Measurements from ENCODE around the gene RAD52. TPM values are rescaled to one million over a fixed set of nuclear protein-coding genes. Genes with fewer than 3 reads are reported as not detected.

Gene RAD52
- total and polyA plus RNA-seq, 2 experiments from 2014 or later, result 6.6 to 13.4 TPM

GRCh38 chr12:976644-977043, 27.1 kb upstream of the RAD52 start:
- TF ChIP-seq CTCF (IDR thresholded peaks at IDR 0.05; ENCODE audit: poor library complexity) (no peak), EZH2 (IDR thresholded peaks at IDR 0.05; ENCODE audit: borderline replicate concordance) (no peak), EZH2phosphoT487 (IDR thresholded peaks at IDR 0.05; ENCODE audit: low read depth, severe bottlenecking, unreplicated experiment) (no peak)
- WGBS (ENCODE audit: low lambda C conversion rate, missing lambda C conversion rate), result 97% methylated on average over 6 of the region's 6 CpGs
- Histone ChIP-seq H3K27me3 (no peaks in the 10 kb centered on the region), H3K27ac (no peak overlapping the region), H4K20me1 (ENCODE audit: insufficient read depth, poor library complexity, severe bottlenecking) (no peaks in the 10 kb centered on the region), H2AFZ (no peak overlapping the region), H3K9me2 (replicated peaks; ENCODE audit: insufficient read depth) (no peaks in the 10 kb centered on the region), H3K36me3 (replicated peaks; ENCODE audit: insufficient read depth, low read depth) (no peaks in the 10 kb centered on the region), H3K4me2 (no peak overlapping the region), H3K4me1 (ENCODE audit: insufficient read depth) (no peaks in the 10 kb centered on the region), H3K4me3 (no peak overlapping the region), H3K79me2 (no peaks in the 10 kb centered on the region), H3K9me3 (ENCODE audit: low read depth) (no peaks in the 10 kb centered on the region)
- DNase-seq (ENCODE audit: low spot score), result no peak

GRCh38 chr12:974271-974862, 24.9 kb upstream of the RAD52 start:
- Histone ChIP-seq H3K9me2 (replicated peaks; ENCODE audit: insufficient read depth) (no peaks in the 10 kb centered on the region), H3K4me3 (no peak overlapping the region), H2AFZ (no peak overlapping the region), H3K4me2 (no peak overlapping the region), H3K4me1 (ENCODE audit: insufficient read depth) (no peaks in the 10 kb centered on the region), H4K20me1 (ENCODE audit: insufficient read depth, poor library complexity, severe bottlenecking) (no peaks in the 10 kb centered on the region), H3K27ac (no peak overlapping the region), H3K9me3 (ENCODE audit: low read depth) (no peaks in the 10 kb centered on the region), H3K36me3 (replicated peaks; ENCODE audit: insufficient read depth, low read depth) (no peaks in the 10 kb centered on the region), H3K27me3 (no peaks in the 10 kb centered on the region), H3K79me2 (no peaks in the 10 kb centered on the region)
- DNase-seq (ENCODE audit: low spot score), result no peak
- no peak for TF ChIP-seq CTCF (IDR thresholded peaks at IDR 0.05; ENCODE audit: poor library complexity)
- TF ChIP-seq EZH2 (IDR thresholded peaks at IDR 0.05; ENCODE audit: borderline replicate concordance), result no peak
- TF ChIP-seq EZH2phosphoT487 (IDR thresholded peaks at IDR 0.05; ENCODE audit: low read depth, severe bottlenecking, unreplicated experiment), result no peak
- WGBS (ENCODE audit: low lambda C conversion rate, missing lambda C conversion rate), result 89% methylated on average over 4 of the region's 4 CpGs

GRCh38 chr12:971991-972390, 22.5 kb upstream of the RAD52 start:
- no peaks in the 10 kb centered on the region for H3K9me3 ChIP-seq (ENCODE audit: low read depth)
- no peak overlapping the region for H3K4me3 ChIP-seq
- H3K4me2 ChIP-seq, result no peak overlapping the region
- no peak for DNase-seq (ENCODE audit: low spot score)
- H3K36me3 ChIP-seq (replicated peaks; ENCODE audit: insufficient read depth, low read depth), result no peaks in the 10 kb centered on the region
- WGBS (ENCODE audit: low lambda C conversion rate, missing lambda C conversion rate), result 91% methylated on average over 4 of the region's 4 CpGs
- no peaks in the 10 kb centered on the region for H3K27me3 ChIP-seq
- no peaks in the 10 kb centered on the region for H3K4me1 ChIP-seq (ENCODE audit: insufficient read depth)
- H3K9me2 ChIP-seq (replicated peaks; ENCODE audit: insufficient read depth), result no peaks in the 10 kb centered on the region
- no peak overlapping the region for H3K27ac ChIP-seq
- no peak for TF ChIP-seq EZH2 (IDR thresholded peaks at IDR 0.05; ENCODE audit: borderline replicate concordance)
- TF ChIP-seq CTCF (IDR thresholded peaks at IDR 0.05; ENCODE audit: poor library complexity), result no peak
- no peak for TF ChIP-seq EZH2phosphoT487 (IDR thresholded peaks at IDR 0.05; ENCODE audit: low read depth, severe bottlenecking, unreplicated experiment)
- H4K20me1 ChIP-seq (ENCODE audit: insufficient read depth, poor library complexity, severe bottlenecking), result no peaks in the 10 kb centered on the region
- H2AFZ ChIP-seq, result no peak overlapping the region
- no peaks in the 10 kb centered on the region for H3K79me2 ChIP-seq

Measured in hepatocyte (in vitro differentiated cells).